ENCODE data around the gene LYPD3. TPM values are rescaled to one million over a fixed set of nuclear protein-coding genes. Genes with fewer than 3 reads are reported as not detected.

Gene LYPD3
- total RNA-seq, 4 donors from 2014 or later, result 0.67 TPM; not detected in 3

DNA sequence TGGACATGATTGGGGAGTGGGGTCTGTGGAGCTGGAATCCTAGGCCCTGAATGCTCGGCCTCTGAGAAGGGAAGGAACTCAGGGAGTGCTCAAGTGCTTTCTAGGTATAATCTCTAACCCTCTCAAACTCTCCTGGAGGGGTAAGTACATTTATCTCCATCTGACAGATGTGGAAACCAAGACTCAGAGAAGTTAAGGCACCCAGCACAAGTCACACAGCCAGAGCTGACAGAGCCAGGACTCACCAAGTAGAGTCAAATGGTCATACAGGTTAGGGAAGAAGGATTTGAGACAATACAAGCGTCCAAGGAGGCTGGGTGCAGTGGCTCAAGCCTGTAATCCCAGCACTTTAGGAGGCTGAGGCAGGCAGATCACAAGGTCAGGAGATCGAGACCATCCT, 12.9 kb upstream of the LYPD3 start:
- TF ChIP-seq CTCF (IDR thresholded peaks at IDR 0.05), result no peak
- no peak for TF ChIP-seq POLR2A (IDR thresholded peaks at IDR 0.05)
- H3K4me1 ChIP-seq, result no peaks in the 10 kb centered on the region
- DNase-seq, result no peak
- no peaks in the 10 kb centered on the region for H3K9me3 ChIP-seq
- no peak overlapping the region for H3K4me3 ChIP-seq
- H3K27ac ChIP-seq, result no peak overlapping the region
- H3K36me3 ChIP-seq, result peaks cover 0 to 17% (median 0%) of the 10 kb centered on the region in 3 donors
- H3K27me3 ChIP-seq, result no peaks in the 10 kb centered on the region

- Histone ChIP-seq H3K9me3 (no peaks in the 10 kb centered on the region), H3K4me3 (no peak overlapping the region), H3K27me3 (no peaks in the 10 kb centered on the region), H3K27ac (peak overlapping the region in 1 of 4 donors; percentile 73), H3K36me3 (peaks cover 0 to 17% (median 0%) of the 10 kb centered on the region in 3 donors), H3K4me1 (no peaks in the 10 kb centered on the region)
- no peak for DNase-seq
- TF ChIP-seq CTCF (IDR thresholded peaks at IDR 0.05) (no peak), POLR2A (IDR thresholded peaks at IDR 0.05) (no peak)
Observed at GRCh38 chr19:43476606-43477005, 11.2 kb upstream of the LYPD3 start.

DNA sequence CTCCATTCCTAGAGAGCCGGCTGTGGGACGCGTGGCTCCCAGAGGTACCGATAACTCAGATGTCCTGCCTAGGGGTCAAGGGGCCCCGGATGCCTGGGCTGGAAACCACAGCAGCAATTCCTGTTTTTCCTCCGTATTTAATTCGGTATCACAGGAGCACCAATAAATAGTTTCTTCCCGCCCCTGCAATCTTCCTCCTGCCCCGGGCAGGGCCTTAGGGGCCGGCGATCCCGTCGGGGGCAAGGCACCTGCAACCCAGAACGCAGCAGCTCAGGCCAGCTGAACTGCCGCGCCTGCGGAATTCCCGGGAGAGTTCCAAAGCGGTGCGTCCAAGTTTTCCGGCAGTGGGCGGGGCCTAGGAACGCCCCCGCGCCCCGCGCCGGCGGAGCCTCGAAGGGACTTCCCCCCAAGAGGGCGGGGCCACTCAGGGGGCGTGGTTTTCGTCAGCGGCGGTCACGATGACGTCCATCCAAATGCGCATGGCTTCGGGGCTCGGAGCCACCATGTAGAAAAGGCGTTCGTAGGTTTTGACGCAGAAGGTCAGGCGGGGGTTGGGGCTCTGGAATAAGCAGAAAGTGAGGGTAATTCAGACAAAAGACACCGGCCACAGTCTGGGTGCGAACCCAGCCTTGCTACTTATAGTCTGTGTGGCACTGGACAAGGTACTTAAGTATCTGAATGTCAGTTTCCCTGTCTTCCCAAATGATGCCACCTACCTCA, 9.7 kb upstream of the LYPD3 start:
- Histone ChIP-seq H3K36me3 (peaks cover 0 to 3% (median 0%) of the 10 kb centered on the region in 3 donors), H3K27ac (peak overlapping the region; percentile 59 to 80 (median 68)), H3K4me1 (no peaks in the 10 kb centered on the region), H3K4me3 (peak overlapping the region; percentile 24 to 55 (median 40)), H3K27me3 (no peaks in the 10 kb centered on the region), H3K9me3 (no peaks in the 10 kb centered on the region)
- DNase-seq, result peak; percentile 89 to 97 (median 96)
- TF ChIP-seq CTCF (IDR thresholded peaks at IDR 0.05) (no peak), POLR2A (IDR thresholded peaks at IDR 0.05) (peak in 1 of 2 donors; percentile 39)

- Histone ChIP-seq H3K27ac (peak overlapping the region; percentile 59 to 80 (median 68)), H3K27me3 (no peaks in the 10 kb centered on the region), H3K36me3 (peaks cover 0 to 3% (median 0%) of the 10 kb centered on the region in 3 donors), H3K4me1 (no peaks in the 10 kb centered on the region), H3K9me3 (no peaks in the 10 kb centered on the region), H3K4me3 (peak overlapping the region in 1 of 4 donors; percentile 45)
- TF ChIP-seq POLR2A (IDR thresholded peaks at IDR 0.05) (no peak), CTCF (IDR thresholded peaks at IDR 0.05) (no peak)
- DNase-seq, result no peak
Observed at GRCh38 chr19:43474487-43474886, 9.1 kb upstream of the LYPD3 start.

GRCh38 chr19:43471091-43471490, 5.7 kb upstream of the LYPD3 start:
- no peaks in the 10 kb centered on the region for H3K27me3 ChIP-seq
- no peaks in the 10 kb centered on the region for H3K36me3 ChIP-seq
- H3K9me3 ChIP-seq, result no peaks in the 10 kb centered on the region
- no peak overlapping the region for H3K4me3 ChIP-seq
- H3K27ac ChIP-seq, result no peak overlapping the region
- TF ChIP-seq POLR2A (IDR thresholded peaks at IDR 0.05) (no peak), CTCF (IDR thresholded peaks at IDR 0.05) (no peak)
- H3K4me1 ChIP-seq, result no peaks in the 10 kb centered on the region
- no peak for DNase-seq

Data from Peyer's patch (tissue), 4 donors.